ENCODE measurements around the gene FAM118B.

FAM118B gene

DNA sequence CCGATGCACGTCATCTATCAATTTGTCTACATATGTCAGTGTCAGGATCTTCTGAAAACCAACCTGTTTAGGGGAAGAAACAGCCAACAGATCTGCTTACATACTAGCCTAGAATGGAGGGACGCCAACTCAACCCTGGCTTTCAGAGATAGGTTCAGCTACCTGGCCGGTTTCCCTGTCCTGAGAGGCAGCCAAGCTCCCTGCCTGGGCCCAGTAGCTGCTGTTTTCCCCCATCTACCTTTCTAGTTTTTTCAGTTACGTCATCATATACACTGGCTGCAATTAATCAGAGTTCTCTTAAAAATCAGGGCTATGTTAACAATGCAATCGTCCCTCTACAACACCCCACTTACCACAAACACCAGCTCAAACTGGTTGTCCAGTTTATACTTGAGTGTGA lies 56.1 kb downstream of the FAM118B start:
- in situ Hi-C loops (cut with HindIII; ENCODE audit: low sequenced_read_pairs): no loop called here

DNA sequence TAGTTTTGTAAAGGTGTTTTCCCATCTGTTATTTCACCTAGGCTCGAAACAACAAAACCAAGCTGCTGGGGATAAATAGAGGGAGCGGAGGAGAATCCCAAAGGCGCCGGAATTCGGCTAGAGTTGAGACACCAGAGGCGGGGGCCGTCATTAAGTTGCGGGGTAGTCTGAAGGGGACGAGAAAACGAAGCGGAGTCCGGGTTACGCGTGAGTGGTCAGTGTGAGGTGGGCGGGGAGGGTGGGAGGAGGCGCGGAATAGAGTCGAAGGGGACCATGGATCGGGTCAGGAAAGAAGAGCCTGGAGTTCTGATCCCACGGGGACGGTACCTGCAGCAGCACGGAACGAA lies 56.8 kb downstream of the FAM118B start:
- in situ Hi-C loops (cut with HindIII; ENCODE audit: low sequenced_read_pairs): no loop called here

DNA sequence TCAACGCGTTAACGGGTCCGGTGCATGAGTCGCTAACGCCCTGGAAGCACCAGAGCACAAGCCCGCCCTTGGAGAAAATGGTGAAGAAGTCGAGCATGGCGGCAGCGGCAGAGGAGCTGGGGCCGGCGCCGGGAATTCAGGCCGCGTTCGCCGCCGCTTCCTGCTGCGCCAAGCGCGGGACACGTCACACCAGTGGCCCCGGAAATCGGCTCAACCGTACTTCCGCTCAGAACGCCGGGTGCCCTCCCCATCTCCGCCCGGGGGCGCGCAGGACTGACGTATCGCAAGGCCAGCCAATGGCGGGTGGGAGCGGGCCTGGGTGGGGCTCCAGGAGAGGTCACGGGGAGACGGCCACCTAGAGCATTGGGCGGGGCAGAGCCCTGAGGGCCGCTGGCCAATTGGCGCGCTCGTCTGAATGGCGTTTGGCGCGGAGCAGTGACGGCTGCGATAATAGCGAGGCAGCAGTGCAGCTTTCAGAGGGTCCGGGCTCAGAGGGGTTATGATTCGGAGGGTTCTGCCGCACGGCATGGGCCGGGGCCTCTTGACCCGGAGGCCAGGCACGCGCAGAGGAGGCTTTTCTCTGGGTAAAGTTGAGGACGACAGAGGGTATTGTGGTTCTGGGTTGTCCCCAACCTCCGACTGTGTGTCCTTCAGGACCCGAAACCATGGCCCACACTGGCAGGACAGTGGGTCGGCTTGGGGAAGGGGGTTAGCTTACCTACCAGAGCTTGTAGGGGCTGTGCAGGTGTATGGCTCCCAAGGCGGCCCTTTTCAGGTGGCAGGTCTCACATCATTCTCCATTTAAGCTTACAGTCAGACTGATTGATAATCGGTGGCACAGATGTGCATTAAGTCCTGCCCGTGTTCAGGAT lies 57.4 kb downstream of the FAM118B start, which contains the start of the genes FOXRED1 and SRPRA:
Gene FOXRED1, plus strand, starts transcription at position 447 of the 872 bp plus-strand sequence. Its CDS starts 53 bp downstream, at position 500.
Gene SRPRA, minus strand, starts transcription at position 188 of the 872 bp plus-strand sequence. Its CDS starts 91 bp downstream, at position 97.
- in situ Hi-C loops (cut with HindIII; ENCODE audit: low sequenced_read_pairs): no loop called here

DNA sequence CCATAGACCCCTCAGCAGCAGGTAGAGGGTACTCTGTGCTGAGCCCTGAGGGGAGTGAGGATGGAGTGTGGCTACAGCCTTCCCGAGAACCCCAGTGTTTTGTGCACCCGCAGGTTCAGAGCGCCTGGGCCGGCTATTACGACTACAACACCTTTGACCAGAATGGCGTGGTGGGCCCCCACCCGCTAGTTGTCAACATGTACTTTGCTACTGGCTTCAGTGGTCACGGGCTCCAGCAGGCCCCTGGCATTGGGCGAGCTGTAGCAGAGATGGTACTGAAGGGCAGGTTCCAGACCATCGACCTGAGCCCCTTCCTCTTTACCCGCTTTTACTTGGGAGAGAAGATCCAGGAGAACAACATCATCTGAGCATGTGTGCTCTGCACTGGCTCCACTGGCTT lies 65.7 kb downstream of the FAM118B start:
- in situ Hi-C loops (cut with HindIII; ENCODE audit: low sequenced_read_pairs): no loop called here

DNA sequence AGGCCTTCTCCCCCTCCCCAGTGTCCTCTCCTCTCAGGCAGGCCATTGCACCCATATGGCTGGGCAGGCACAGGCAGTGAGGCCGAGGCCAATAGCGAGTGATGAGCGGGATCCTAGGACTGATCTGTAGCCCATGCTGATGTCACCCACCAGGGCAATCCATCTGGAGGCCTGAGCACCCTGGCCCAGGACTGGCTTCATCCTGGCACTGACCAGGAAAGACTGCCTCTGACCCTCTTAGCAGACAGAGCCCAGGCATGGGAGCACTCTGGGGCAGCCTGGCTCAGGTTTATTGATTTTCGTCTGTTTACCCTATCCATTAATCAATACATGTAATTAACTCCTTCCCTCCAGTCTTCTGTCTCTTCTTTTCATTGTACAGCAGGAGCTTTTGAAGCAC lies 66.2 kb downstream of the FAM118B start:
- in situ Hi-C loops (cut with HindIII; ENCODE audit: low sequenced_read_pairs): no loop called here

DNA sequence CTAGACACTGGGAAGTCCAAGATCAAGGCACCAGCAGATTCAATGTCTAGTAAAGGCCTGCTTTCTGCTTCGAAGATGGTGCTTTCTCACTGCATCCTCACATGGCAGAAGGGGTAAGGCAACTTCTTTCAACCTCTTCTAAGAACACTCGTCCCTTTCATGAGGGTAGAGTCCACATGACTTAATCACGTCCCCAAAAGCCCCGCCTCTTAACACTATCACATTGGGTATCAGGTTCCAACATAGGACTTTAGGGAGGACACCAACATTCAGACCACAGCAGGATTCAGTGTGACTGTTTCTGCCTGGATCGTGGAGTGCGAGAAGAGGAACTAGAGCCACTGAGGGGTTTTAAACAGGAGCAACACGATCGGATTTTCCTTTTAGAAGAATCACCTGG lies 67.6 kb downstream of the FAM118B start:
- in situ Hi-C loops (cut with HindIII; ENCODE audit: low sequenced_read_pairs): no loop called here

DNA sequence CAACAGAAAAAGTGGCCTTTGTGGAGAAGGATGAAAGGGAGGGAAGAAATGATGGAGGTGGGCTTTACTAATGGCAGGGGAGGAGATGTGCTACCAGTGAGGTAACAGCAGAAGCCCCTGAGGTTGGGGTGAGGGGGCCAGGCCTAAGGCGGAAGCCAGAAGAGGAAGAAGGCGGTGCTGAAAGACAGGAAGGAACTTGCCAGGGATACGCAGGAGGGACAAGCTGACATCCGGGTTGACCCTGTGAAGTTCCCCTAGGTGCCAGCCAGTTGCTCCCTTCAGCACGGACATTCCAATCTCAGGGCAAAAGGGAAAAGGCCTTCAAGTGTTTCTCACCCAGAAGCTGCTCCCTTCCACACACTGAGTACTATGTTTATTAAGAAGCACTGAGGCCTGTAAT lies 69.0 kb downstream of the FAM118B start:
- in situ Hi-C loops (cut with HindIII; ENCODE audit: low sequenced_read_pairs): no loop called here

DNA sequence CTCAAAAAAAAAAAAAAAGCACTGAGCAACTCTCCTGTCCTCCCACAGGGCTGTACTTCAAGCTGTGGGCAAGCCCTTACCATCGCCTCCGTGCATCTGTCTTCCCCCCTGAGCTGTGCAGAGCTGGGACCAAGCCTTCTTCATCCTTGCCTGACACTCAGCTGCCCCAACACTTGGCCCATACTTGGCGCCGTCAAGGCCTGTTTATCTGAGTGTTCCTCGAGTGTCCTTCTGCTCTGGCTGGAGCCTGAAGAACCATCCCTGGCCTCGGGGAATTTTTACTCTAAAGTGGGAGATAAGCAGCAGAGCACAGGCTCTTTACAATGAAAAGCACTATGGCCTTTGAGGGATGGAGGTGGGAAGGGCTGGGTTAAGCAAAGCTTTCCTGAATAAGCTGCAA lies 69.7 kb downstream of the FAM118B start:
- in situ Hi-C loops (cut with HindIII; ENCODE audit: low sequenced_read_pairs): no loop called here

DNA sequence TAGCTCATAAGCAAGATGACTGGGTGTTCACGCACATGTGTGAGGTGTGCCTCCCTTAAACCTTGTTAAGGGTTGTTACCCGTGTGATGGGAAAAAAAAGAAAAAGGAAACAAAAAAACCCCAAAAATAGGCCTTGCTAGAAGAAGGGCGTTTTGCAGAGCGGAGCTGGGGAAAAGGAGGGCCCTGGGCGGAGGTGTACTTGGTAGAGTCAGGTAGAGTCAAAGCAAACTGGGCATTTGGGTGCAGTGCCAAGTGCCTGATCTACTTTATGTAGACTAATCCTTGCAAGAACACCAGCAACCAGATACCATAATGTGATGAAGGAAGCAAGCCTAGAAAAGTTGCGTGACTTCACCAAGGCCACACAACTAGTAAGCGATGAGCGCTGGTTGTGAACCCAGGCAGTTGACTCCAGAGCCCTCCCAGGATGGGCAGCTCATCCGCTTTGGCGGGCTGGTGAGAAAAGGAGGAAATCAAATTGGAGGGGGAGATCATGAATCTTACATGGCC lies 70.1 kb downstream of the FAM118B start:
- in situ Hi-C loops (cut with HindIII; ENCODE audit: low sequenced_read_pairs): no loop called here

DNA sequence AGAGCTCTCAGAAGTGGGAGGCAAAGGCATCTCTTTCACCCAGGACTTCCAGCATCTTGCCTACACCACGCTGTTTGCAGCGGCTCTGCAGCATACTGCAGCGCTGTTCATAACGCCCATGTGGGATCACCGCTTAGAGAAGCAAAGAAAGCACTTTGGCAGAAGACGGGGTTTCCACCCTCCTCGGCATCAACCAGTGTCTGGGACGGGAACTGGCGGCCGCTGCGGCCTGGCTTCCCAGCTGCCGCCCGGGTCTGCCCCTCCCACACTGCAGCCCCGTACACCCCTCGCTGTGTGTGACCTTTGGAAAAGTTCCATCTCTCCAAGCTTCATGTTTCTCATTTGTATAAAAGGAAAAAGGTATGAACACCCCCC lies 70.8 kb downstream of the FAM118B start:
- in situ Hi-C loops (cut with HindIII; ENCODE audit: low sequenced_read_pairs): no loop called here

DNA sequence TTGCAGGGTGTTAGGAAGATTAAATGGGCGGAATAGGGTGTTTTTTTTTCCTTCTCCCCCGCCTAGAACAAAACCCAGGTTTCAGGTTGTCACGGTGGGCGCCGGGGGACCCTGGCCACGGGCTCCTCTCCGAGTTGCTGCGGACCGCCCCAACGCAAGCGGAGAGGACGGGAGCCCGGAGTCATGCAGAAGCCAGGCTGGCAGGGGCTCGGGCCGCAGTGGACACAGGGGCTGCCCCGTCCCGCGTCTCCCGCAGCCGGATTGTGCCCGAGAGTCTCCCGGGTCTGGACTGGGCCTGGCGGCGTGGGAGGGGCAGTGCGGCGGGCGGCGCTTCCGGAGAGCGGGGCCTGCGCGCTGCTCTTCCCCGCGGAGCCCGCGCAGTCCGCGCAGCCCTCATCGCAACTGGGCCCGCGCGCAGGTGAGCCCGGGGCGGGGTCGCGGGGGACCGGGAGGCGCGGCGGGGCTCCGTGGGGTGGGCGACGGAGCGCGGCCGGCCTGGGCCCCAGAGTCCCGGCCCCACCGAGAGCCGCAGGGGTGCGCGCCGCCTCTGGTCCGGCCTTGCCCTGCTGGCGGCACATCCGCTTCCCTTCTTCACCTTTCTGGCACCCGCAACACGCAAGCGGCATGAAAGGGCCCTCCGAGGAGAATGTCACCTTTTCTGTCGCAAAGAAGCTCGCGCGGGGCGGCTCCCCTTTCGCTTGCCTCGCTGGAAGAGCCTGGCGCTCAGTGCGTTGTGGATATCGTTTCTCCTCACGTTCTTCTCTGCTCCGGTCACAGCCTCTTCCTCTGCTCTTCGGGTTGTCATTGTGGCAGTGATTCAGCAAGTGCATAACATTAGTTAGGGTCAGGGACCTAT lies 71.4 kb downstream of the FAM118B start, which contains the start of gene TIRAP:
Gene TIRAP, plus strand, starts transcription at position 358 of the 856 bp plus-strand sequence. CDS start 7,802 bp downstream, outside the sequence.
- in situ Hi-C loops (cut with HindIII; ENCODE audit: low sequenced_read_pairs): no loop called here

DNA sequence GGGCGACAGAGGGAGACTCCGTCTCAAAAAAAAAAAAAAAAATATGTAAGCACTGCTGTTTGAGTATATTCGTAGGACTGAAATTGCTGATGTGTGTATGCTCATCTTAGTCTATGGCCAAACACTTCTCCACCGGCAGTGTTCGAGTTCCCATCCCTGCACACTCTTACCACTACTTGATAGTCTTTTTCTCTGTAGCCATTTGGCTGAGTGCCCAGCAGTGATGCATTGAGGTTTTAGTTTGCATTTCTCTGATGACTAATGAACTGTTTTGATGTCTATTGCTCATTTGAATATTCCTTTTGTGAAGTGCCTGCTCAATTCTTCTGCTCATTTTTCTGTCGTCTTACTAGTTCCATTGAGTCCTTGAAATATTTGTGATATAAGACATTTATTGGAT lies 73.2 kb downstream of the FAM118B start:
- in situ Hi-C loops (cut with HindIII; ENCODE audit: low sequenced_read_pairs): no loop called here

DNA sequence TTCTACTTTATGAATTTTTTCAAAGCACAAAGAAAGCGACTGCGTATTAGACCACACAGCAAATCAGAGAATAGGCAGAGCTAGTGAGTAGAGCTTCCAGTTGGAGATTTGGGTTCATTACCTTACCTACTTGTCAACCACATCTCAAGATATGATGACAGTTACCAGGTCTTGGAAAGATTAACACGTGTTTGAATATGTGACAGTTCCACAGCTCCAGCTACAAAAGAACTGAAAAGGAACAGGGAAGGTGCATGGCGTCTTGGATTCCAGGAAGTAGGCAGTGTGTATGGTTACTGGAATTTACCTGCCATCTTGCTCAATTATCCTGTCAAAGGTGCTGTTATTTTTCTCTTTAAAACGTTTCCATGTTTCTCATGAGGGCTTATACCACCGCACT lies 76.7 kb downstream of the FAM118B start:
- in situ Hi-C loops (cut with HindIII; ENCODE audit: low sequenced_read_pairs): no loop called here

DNA sequence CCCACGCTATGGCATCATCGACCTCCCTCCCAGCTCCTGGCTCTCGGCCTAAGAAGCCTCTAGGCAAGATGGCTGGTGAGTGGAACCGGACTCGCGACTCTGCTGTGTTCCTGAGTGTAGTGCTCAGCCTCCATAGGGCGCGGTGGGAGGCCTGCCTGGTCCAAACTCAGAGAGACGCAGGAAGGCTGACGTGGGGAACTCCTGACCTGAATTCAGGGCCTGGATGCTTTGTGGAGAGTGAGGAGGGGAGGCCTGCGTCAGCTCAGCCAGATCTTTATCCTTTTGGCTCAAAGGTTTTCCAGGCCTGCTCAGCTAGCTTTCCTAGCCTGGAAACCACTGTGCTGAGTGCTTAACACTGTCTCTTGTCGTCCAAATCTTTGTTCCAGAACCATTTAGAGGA lies 79.3 kb downstream of the FAM118B start:
- in situ Hi-C loops (cut with HindIII; ENCODE audit: low sequenced_read_pairs): no loop called here

DNA sequence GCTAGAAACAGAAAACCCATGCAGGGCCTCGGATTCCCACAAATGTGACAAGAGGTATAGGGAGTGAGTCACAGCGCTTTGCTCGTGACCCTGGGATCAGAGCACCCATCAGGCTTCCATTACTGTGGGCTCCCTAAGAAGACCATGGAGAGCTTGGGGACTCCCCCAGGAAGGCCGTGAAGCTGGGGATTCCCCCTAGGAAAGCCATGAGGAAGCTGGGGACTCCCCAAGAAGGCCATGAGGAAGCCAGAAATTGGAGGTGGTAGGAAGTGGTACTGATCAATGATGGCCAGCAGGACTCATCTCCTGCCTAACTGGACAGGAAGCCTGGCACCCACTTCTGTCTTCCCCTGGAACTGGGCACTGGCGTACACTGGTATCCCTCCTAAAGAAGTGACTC lies 82.1 kb downstream of the FAM118B start:
- in situ Hi-C loops (cut with HindIII; ENCODE audit: low sequenced_read_pairs): no loop called here

DNA sequence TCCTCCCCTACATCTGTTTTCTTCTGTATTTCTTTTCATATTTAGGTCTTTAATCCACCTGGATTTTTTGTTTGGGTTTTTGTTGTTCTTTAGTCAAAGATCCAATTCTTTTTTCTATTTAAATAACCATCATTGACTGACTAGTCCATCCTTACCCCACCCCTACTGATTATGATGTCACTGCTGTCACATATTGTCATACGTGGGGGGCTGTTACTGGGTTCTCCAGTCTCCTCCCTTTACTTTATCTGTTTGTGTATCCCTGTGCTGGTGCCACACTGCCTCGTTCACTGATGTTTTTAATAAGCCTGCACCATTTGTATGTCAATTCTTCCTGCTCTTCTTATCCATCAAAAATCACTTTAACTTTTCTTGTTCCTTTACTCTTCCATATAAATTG lies 85.4 kb downstream of the FAM118B start:
- in situ Hi-C loops (cut with HindIII; ENCODE audit: low sequenced_read_pairs): no loop called here

DNA sequence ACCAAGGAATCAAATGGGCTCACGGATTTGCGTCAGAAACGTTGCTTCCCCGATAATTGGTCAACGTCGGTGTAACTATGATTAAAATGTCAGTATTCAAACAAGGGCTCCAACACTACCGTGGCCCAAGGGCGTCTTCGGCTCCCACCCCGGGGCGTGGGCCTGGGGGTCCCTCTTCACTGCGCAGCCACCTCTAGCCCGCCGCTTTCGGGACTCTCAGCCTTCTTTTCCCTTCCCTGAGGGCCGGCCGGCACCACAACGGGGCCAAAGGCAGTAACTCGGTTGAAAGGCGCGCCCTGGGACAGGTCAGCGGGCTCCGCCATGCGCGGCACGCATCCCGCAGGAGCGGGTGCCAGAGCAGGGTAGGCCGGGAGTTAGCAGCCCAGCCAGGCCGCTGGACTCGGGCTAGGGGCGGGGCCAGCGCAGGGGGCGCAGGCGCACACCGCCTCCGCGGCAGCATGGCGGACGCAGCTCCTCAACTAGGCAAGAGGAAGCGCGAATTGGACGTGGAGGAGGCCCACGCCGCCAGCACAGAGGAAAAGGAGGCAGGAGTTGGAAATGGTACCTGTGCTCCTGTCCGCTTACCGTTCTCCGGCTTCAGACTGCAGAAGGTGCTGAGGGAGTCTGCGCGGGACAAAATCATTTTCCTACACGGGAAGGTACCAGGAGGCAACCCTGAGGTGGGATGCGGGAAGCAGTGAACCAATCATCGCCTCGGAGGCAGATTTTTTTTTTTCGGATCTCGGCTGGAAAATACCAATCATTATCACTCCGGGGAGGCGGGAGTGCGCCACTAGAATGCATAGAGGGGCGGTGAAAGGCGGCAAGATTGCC lies 92.3 kb downstream of the FAM118B start, which contains the start of gene DCPS:
Gene DCPS, plus strand, starts transcription at position 438 of the 834 bp plus-strand sequence. Its CDS starts 21 bp downstream, at position 459.
- in situ Hi-C loops (cut with HindIII; ENCODE audit: low sequenced_read_pairs): no loop called here

DNA sequence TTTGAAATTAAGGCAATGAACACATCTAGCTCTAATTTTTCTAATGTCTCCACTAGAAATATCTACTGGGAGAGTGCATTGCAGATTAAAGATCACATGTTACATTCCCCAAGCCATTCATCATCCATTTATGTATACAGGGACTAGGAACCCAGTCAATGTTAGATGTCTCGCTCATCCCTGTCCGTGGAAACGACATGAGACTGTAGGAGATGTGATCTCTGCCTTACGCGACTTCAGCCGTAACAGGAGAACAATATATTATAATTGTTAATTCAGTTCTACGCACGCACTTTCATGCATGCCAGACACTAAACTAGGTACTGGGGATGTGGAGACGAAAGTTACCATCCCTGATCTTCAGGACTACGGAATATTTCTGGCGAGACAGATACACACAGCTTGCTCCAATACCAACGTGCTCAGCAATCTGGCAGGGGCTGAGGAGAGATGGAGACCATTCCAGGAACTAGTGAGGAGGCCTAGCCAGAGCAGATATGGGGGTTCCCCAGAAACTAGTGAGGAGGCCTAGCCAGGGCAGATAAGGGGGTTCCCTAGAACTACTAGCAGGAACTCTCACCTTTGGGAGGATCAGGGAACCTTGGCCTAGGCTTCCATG lies 93.0 kb downstream of the FAM118B start:
- in situ Hi-C loops (cut with HindIII; ENCODE audit: low sequenced_read_pairs): no loop called here

DNA sequence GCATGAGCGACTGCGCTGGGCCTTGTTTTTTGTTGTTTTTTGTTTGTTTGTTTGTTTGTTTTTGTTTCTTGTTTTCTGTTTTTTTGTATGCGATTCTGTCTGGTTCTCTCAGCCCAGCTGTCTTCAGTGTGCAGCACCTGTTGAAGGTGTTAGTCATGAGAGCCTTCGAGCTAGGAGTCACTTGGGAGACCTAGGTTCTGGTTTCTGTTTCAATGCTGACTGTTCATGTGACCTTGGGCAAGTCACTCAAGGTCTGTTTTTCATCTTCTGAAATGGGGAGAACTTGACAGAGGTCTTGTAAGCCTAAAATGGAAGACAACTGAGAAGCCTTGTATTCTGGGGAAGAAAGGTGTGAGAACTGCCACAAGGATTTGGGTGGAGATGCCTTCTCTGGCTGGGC lies 94.1 kb downstream of the FAM118B start:
- in situ Hi-C loops (cut with HindIII; ENCODE audit: low sequenced_read_pairs): no loop called here

DNA sequence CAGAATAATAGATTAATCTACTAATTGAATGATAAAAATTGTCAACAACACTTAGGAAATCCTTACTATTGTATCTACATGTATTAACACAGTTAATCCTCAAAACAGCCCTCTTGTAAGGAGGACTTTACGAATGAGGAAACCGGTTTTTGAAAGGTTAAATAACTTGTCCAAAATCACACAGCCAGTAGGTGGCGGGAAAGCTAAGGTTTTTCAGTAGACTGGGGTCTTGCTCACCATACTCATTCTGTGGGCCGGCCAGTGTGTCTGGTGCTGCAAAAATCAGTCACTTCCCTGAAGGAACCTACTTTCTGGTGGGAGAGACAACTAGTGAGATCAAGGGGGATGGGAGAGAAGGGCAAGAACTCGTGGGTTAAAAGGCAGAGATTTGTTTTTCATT lies 96.1 kb downstream of the FAM118B start:
- in situ Hi-C loops (cut with HindIII; ENCODE audit: low sequenced_read_pairs): no loop called here

Measured in DLD1 (cell line).